Duodenal mucosa (tissue), 2 donors: ENCODE measurements around the gene ACSL4.
"Not testable (repeated sequence)": the region's sequence is repeated elsewhere in the genome, so short reads cannot be mapped to it uniquely, and the experiment has no call there.

Experiments
- H3K27ac ChIP-seq: one replicate; pipeline ENCODE4 v1.7.0; 2013; ENCODE audit warnings: low read depth, low read length
- H3K27me3 ChIP-seq, 2 donors: one replicate each; pipeline ENCODE4 v1.7.0; 2013; ENCODE audit warnings: low read length in 2 of 2, control low read depth in 1 of 2; ENCODE audit not compliant: insufficient read depth in 2 of 2, control insufficient read depth in 1 of 2
- H3K36me3 ChIP-seq, 2 donors: one replicate each; pipeline ENCODE4 v1.7.0; 2013; ENCODE audit warnings: low read length in 2 of 2, control low read depth in 1 of 2; ENCODE audit not compliant: insufficient read depth in 2 of 2, control insufficient read depth in 1 of 2
- H3K4me1 ChIP-seq, 2 donors: one replicate each; pipeline ENCODE4 v1.7.0; 2013; ENCODE audit warnings: low read length in 2 of 2, control low read depth in 1 of 2; ENCODE audit not compliant: insufficient read depth in 2 of 2, control insufficient read depth in 1 of 2
- H3K4me3 ChIP-seq, 2 donors: one replicate each; pipeline ENCODE4 v1.7.0; 2013; ENCODE audit warnings: low read length in 2 of 2, low read depth in 1 of 2
- H3K9ac ChIP-seq, 2 donors: one replicate each; pipeline ENCODE4 v1.7.0; 2013; ENCODE audit warnings: low read length in 2 of 2, low read depth in 1 of 2
- H3K9me3 ChIP-seq, 2 donors: one replicate each; pipeline ENCODE4 v1.7.0; 2013; ENCODE audit warnings: low read length in 2 of 2, control low read depth in 1 of 2; ENCODE audit not compliant: control insufficient read depth in 1 of 2

Gene ACSL4

DNA sequence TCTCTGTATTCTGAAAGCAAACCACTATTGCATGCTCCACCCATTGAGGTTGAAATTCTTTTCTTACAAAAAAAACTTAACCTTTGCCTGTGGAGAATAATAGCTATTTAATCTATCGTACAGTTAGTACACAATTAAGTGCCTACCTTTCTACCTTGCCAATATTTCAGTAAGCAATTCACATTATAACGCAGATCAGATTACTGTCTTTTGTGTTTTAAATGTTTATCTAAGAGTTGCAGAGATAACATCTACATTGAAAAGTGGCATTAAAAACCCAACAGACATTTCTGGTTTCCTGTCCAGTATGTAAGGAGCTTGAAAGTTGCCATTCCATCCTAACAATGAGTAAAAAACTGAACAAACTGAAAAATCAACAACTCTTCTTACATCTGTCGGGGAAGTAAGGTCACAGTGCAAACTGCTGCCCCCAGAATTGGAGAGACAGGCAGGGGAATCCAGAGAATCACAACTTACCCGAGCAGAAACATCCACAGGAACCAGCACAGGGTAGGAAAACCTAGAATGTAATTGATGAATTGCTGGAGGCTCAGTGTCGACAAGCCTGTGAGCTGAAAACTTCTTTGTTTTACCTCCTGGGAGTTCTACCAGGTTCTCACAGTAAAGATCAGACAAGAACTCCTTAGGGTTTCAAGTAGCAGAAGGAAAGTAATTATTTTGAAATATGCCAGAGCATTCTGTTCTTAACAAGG lies 27.3 kb upstream of the ACSL4 start:
- no peaks in the 10 kb centered on the region for H3K27me3 ChIP-seq
- H3K36me3 ChIP-seq, result no peaks in the 10 kb centered on the region
- H3K4me1 ChIP-seq, result no peaks in the 10 kb centered on the region
- H3K27ac ChIP-seq, result no peak overlapping the region
- no peaks in the 10 kb centered on the region for H3K9me3 ChIP-seq
- no peak overlapping the region for H3K9ac ChIP-seq
- H3K4me3 ChIP-seq, result no peak overlapping the region

GRCh38 chrX:109753256-109753655 lies 20.2 kb upstream of the ACSL4 start:
- H3K9ac ChIP-seq, result no peak overlapping the region
- no peak overlapping the region for H3K27ac ChIP-seq
- no peaks in the 10 kb centered on the region for H3K27me3 ChIP-seq
- no peaks in the 10 kb centered on the region for H3K9me3 ChIP-seq
- no peaks in the 10 kb centered on the region for H3K36me3 ChIP-seq
- H3K4me3 ChIP-seq, result no peak overlapping the region
- H3K4me1 ChIP-seq, result no peaks in the 10 kb centered on the region

DNA sequence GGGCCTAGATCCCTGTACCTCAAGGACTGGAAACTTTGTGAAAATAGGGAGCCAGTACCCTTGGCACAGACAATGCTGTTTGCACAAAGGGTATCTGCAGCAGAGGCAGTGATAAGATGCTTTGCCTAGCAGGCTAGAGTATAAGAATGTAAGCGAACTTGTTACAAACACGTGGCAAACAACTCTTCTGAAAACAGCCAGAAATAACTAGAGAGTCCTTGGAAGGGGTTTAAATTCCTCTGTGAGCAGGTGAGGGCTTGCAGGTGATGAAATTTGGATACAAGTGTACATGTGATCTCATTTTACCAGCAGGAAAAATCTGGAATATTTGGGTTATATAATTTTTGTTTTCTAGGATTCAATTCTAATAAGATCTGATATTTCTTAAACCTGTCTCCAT lies 18.6 kb upstream of the ACSL4 start:
- Histone ChIP-seq H3K4me1 (no peaks in the 10 kb centered on the region), H3K9ac (no peak overlapping the region), H3K36me3 (no peaks in the 10 kb centered on the region), H3K9me3 (no peaks in the 10 kb centered on the region), H3K27me3 (no peaks in the 10 kb centered on the region), H3K4me3 (no peak overlapping the region), H3K27ac (no peak overlapping the region)

- Histone ChIP-seq H3K9ac (no peak overlapping the region), H3K4me3 (no peak overlapping the region), H3K4me1 (no peaks in the 10 kb centered on the region), H3K27ac (no peak overlapping the region), H3K36me3 (no peaks in the 10 kb centered on the region), H3K27me3 (no peaks in the 10 kb centered on the region), H3K9me3 (no peaks in the 10 kb centered on the region)
These were observed 16.1 kb upstream of the ACSL4 start for GRCh38 chrX:109749207-109749606.

- H3K36me3 ChIP-seq, result no peaks in the 10 kb centered on the region
- no peaks in the 10 kb centered on the region for H3K27me3 ChIP-seq
- H3K27ac ChIP-seq, result no peak overlapping the region
- H3K9me3 ChIP-seq, result no peaks in the 10 kb centered on the region
- no peak overlapping the region for H3K4me3 ChIP-seq
- no peaks in the 10 kb centered on the region for H3K4me1 ChIP-seq
- no peak overlapping the region for H3K9ac ChIP-seq
These were observed 14.6 kb upstream of the ACSL4 start for GRCh38 chrX:109747681-109748080.

DNA sequence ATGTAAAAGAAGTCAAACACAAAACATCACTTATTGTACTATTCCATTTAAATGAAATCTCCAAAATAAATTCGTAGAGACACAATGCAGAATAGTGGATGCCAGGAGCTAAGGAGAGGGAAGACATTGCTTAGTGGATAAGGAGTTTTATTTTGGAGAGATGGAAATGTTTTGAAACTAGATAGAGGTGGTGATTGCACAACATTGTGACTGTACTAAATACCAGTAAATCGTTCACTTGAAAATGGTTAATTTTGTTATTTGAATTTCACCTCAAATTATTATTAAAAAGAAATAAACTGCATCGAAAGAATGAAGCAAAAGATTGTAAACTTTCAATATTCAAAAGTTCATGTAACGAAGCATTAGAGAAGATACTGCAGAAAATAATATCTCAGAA lies 9.7 kb upstream of the ACSL4 start:
- no peak overlapping the region for H3K9ac ChIP-seq
- H3K4me3 ChIP-seq, result no peak overlapping the region
- no peaks in the 10 kb centered on the region for H3K27me3 ChIP-seq
- no peaks in the 10 kb centered on the region for H3K4me1 ChIP-seq
- no peaks in the 10 kb centered on the region for H3K36me3 ChIP-seq
- no peak overlapping the region for H3K27ac ChIP-seq
- no peaks in the 10 kb centered on the region for H3K9me3 ChIP-seq

GRCh38 chrX:109740896-109741295 lies 7.8 kb upstream of the ACSL4 start:
- not testable (repeated sequence) for H3K9me3 ChIP-seq, H3K4me1 ChIP-seq, H3K9ac ChIP-seq, H3K36me3 ChIP-seq, H3K27ac ChIP-seq, H3K27me3 ChIP-seq, H3K4me3 ChIP-seq

GRCh38 chrX:109740433-109740809 lies 7.4 kb upstream of the ACSL4 start:
- H3K9ac ChIP-seq, result no peak overlapping the region
- H3K36me3 ChIP-seq, result no peaks in the 10 kb centered on the region
- H3K27ac ChIP-seq, result no peak overlapping the region
- no peak overlapping the region for H3K4me3 ChIP-seq
- no peaks in the 10 kb centered on the region for H3K9me3 ChIP-seq
- no peaks in the 10 kb centered on the region for H3K4me1 ChIP-seq
- H3K27me3 ChIP-seq, result no peaks in the 10 kb centered on the region

GRCh38 chrX:109739625-109740432 lies 6.8 kb upstream of the ACSL4 start:
- no peak overlapping the region for H3K4me3 ChIP-seq
- H3K36me3 ChIP-seq, result no peaks in the 10 kb centered on the region
- H3K4me1 ChIP-seq, result no peaks in the 10 kb centered on the region
- H3K9ac ChIP-seq, result no peak overlapping the region
- no peaks in the 10 kb centered on the region for H3K27me3 ChIP-seq
- no peaks in the 10 kb centered on the region for H3K9me3 ChIP-seq
- no peak overlapping the region for H3K27ac ChIP-seq

GRCh38 chrX:109735202-109735744 lies 2.2 kb upstream of the ACSL4 start:
- Histone ChIP-seq H3K4me1 (peaks cover 0 to 4% of the 10 kb centered on the region in 2 donors), H3K36me3 (no peaks in the 10 kb centered on the region), H3K9me3 (no peaks in the 10 kb centered on the region), H3K4me3 (no peak overlapping the region), H3K27ac (no peak overlapping the region), H3K9ac (no peak overlapping the region), H3K27me3 (no peaks in the 10 kb centered on the region)
